ENCODE results near the gene ACVR1B.

GRCh38 chr12:51942056-51942455, 9.4 kb upstream of the ACVR1B start:
- TF ChIP-seq MYC (IDR thresholded peaks at IDR 0.05; ENCODE audit: low read depth, low read length) = no peak
- TF ChIP-seq CTCF (IDR thresholded peaks at IDR 0.05; ENCODE audit: low read depth, low read length) = no peak
- TF ChIP-seq POLR2A (IDR thresholded peaks at IDR 0.05; ENCODE audit: extremely low read depth, insufficient read length) = no peak
